HG02759 (cell line): ENCODE results near the gene TRIM44.
A peak's percentile ranks its signal among the peaks of the same experiment; 100 is the strongest.

ENCODE experiments used
- ATAC-seq: cut with Tn5 transposase; IDR thresholded peaks from one replicate; pipeline ENCODE4 v1.9.1; 2021; ENCODE audit warnings: mild to moderate bottlenecking, moderate library complexity; ENCODE audit not compliant: unreplicated experiment

TRIM44 gene

GRCh38 chr11:35785287-35786167 is 123.0 kb downstream of the TRIM44 start:
- peak; percentile 60 for ATAC-seq

- no peak for ATAC-seq
Observed at GRCh38 chr11:35786188-35786587, 123.6 kb downstream of the TRIM44 start.

- no peak for ATAC-seq
Observed at GRCh38 chr11:35787013-35787504, 124.5 kb downstream of the TRIM44 start.

- ATAC-seq: no peak
Observed at GRCh38 chr11:35787626-35788025, 125.1 kb downstream of the TRIM44 start.

- no peak for ATAC-seq
Observed at GRCh38 chr11:35791088-35791958, 128.7 kb downstream of the TRIM44 start.

- ATAC-seq: no peak
Observed at GRCh38 chr11:35792148-35792845, 129.7 kb downstream of the TRIM44 start.

- ATAC-seq: no peak
Observed at GRCh38 chr11:35792846-35793192, 130.2 kb downstream of the TRIM44 start.

GRCh38 chr11:35794333-35794732 is 131.8 kb downstream of the TRIM44 start:
- ATAC-seq: no peak

- ATAC-seq: no peak
Observed at GRCh38 chr11:35794850-35795249, 132.3 kb downstream of the TRIM44 start.

GRCh38 chr11:35796562-35796961 is 134.0 kb downstream of the TRIM44 start:
- ATAC-seq: no peak

- no peak for ATAC-seq
Observed at GRCh38 chr11:35798423-35798822, 135.8 kb downstream of the TRIM44 start.

- ATAC-seq: no peak
Observed at GRCh38 chr11:35798983-35799382, 136.4 kb downstream of the TRIM44 start.

GRCh38 chr11:35799655-35800054 is 137.1 kb downstream of the TRIM44 start:
- no peak for ATAC-seq

GRCh38 chr11:35800970-35801953 is 138.7 kb downstream of the TRIM44 start:
- ATAC-seq: peak; percentile 85

- ATAC-seq: no peak
Observed at GRCh38 chr11:35802221-35802620, 139.6 kb downstream of the TRIM44 start.

GRCh38 chr11:35802672-35803071 is 140.1 kb downstream of the TRIM44 start:
- no peak for ATAC-seq

GRCh38 chr11:35803115-35803514 is 140.5 kb downstream of the TRIM44 start:
- no peak for ATAC-seq

- ATAC-seq: no peak
Observed at GRCh38 chr11:35804451-35805040, 142.0 kb downstream of the TRIM44 start.

GRCh38 chr11:35809561-35809960 is 147.0 kb downstream of the TRIM44 start:
- no peak for ATAC-seq
